Measurements from ENCODE around the gene HMOX2.

Gene HMOX2

DNA sequence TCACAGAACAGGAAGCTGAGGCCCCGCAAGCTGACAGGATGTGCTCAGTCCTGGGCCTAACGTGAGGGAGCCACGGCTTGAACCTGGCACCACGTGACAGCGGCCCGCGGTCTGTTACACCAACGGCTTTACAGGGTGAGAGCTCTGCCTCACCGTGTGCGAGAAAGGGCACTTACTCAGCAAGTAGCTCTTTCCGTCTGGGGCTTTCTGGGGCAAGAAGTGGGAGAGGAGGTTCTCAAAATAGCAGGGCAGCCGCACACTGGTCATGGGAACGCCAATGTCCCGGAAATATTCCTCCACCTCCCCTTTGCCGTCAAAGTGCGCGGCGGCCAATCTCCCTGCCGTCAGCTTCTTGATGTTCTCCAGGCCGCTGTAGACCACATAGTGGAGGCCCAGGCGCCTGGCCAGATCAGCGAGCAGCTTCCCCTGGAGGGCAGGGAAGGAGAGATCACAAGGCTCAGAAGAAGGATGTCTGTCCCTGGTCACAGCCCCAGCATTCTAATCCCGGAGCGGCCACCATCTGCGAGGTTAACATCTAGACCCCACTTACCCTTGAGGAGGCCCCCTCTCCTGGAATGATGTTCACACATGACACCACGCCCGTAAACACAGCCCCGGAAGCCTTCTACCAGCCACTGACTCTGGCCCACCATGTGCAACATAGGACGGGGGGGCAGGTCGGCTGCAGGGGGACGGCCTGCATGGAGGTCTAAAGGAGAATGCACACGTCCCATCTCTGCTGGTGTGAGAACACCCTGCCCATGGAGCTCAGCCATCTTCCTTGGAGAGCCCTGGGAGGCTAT is 10.0 kb upstream of the HMOX2 start:
- peak; percentile 14 for DNase-seq

DNA sequence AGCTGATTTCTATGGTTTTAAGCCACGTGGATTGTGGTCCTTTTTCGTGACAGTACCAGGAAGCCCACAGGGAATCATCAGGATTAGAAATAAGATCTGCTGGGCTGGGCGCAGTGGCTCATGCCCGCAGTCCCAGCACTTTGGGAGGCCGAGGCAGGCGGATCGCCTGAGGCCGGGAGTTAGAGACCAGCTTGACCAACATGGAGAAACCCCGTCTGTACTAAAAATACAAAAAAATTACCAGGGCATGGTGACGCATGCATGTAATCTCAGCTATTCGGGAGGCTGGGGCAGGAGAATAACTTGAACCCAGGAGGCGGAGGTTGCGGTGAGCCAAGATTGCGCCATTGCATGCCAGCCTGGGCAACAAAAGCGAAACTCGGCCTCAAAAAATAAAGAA is 8.3 kb upstream of the HMOX2 start:
- DNase-seq = no peak

DNA sequence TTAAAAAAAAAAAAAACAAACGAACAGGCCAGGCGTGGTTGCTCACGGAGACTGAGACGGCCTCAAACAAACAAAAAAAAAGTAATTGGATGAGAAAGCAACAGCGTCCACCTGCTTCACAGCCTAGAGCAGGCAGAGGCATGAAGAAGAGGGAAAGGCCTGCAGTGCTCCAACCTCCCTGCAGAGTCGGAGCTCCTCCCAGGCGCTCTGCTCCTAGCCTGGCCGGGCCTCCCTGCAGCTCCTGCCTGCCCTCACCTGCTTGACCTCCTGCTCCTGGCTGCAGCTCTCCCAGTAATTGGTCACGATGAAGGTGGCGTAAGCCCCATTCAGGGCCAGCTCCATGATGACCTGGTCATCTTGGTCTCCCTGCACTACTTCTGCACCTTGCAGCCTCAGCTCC is 7.2 kb upstream of the HMOX2 start:
- DNase-seq = no peak

DNA sequence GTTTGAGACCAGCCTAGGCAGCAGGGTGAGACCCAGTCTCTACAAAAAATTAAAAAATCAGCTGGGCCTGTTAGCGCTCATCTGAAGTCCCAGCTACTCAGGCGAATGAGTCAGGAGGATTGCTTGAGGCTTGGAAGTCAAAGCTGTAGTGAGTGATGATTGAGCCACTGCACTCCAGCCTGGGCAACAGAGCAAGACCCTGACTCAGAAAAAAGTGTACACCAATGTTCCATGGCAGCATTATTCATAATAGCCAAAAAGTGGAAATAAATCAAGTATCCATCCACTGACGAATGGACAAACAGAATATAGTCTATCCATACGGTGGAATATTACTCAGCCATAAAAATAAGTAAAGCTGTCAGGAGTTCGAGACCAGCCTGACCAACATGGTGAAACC is 4.3 kb upstream of the HMOX2 start:
- DNase-seq = no peak

DNA sequence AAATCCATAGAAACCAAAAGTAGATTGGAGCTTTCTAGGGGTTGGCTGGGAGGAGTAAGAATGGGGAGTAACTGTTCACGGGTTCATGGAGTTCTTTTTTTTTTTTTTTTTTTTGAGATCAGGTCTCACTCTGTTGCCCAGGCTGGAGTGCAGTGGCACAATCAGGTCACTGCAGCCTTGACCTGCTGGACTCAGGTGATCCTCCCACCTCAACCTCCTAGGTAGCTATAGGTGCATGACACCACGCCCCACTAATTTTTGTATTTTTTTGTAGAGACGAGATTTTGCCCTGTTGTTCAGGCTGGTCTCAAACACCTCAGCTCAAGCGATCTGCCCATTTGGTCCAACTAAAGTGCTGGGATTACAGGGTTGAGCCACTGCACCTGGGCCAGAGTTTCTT is 3.3 kb upstream of the HMOX2 start:
- DNase-seq = no peak

DNA sequence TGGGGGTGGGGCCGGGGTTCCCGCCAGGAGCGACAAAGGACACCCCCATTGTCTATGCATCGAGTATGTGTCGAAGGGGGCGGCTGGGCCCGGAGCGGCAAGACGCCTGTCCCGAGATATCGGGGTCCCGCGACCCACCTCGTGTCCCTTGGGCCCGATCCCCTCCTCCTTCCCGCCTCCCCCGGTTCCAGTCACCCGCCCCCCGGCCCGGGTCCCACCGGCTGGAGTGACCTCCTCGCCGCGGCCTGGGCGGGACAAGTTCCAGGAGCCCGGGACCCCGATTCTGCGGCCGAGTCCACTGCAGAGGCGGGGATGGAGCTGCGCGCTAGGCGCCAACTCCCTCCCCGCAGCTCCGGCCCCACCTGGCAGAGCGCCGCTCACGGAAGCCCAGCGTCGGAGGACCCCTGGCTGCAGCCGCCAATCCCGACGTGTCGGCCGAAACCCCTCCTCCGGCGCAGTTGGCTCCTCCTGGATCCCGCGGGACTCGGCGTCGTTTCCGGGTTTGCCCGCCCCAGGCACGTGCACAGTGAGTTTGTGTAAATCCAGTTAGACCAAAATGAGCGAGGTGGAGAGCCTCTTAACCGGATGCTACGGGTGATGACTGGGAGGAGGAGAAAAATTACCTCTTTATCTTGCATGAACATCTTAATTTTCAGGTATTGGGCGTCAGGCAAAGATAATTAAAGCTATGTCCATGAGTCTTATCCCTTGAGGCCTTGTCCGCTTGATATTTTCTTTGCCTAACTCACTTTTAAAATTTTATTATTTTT is 1.8 kb upstream of the HMOX2 start, which contains the start of gene NMRAL1:
TSS of gene NMRAL1 (minus strand) at position 434 of the 770 bp plus-strand sequence. CDS start 493 bp downstream, outside the sequence.
- peak; percentile 59 for DNase-seq

DNA sequence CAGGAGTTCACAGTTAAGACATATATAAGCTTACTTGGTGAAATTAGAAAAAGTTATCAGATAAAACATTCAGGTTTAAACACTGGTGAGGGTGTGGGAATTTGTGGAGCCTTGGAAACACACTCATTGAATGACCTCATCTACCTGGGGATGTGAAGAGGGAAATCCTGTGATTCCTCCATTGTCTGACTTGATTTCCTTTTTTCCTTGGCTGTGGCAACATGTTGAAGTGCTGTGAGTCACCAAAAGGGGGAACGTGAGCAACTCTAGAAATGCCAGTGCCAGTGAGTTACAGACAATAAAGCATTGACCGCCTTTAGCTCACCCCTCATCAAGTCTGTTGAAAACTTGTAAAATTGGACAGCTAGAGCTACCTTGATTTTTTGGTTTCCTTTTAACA is 1.8 kb downstream of the HMOX2 start:
- no peak for DNase-seq

DNA sequence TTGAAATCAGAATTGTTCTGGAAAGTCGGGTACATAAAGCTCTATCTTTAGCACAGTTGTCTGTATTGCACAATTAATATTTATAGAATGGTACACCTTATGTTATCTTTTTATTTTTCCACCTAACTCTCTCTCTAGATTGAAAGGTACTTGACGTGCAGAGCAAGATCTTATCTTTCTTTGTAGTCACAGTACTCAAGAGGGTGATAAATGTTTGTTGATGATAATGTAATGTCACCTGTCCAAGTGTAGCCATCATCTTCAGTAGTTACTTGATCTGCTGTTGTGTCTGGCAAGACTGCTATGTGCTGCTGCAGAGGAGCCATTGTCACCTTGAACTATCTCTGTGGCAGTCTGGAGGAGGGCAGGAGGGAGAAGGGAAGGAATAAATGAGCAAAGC is 5.3 kb downstream of the HMOX2 start:
- no peak for DNase-seq

DNA sequence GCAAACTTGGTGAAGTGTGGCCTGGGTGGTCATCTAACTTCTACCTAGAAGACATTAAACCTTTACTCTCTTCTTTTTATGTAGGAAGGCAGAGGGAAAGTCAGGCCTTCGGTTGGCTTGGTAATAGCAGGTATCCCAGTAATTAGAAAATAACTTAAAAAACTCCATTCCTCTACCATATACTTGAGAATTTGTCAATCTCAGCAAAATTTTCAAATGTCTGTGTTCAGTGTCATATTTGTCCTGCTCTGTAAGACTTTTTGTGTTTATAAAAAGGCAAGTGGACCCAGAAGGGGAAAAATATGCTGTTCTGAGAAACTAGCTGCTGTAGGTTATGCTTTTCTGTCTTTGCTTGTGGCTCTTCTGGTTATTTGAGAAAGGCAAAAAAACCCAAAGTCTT is 5.8 kb downstream of the HMOX2 start:
- DNase-seq = no peak

DNA sequence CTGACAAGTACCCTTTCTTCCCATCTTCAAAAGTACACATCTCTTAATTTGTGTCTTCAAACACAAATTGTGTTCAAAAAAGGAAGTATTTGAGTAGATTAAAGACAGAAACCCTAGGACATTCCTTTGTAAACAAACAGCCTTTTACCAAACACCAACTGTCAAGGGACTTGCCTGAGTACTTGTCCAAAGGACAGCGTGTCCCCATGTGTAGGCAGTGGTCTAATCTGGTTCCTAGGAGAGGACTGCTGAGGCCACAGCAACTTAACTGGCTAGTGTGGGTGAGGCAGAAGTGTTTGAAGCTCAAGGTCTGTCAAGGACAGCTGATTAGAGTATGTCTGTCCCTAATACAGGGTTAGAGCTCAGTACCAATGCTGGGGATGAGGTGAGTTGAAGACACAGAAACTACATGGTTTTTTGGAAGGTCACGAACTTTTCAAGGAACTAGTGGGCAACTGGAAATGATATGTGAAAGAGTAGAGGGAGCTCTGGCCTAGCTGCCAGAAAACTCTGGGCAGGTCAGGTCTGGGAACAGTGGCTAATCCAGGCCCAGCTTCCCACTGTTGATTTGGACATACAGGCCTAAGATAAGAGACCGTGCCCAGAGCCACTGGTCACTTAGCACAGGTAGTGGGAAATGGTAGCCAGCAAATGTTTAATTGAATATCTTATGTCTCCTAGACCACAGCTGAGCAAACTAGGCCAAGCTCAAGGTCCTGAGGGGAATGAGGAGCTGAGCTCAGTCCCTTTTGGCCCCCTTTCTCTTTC is 10.1 kb downstream of the HMOX2 start:
- no peak for DNase-seq

DNA sequence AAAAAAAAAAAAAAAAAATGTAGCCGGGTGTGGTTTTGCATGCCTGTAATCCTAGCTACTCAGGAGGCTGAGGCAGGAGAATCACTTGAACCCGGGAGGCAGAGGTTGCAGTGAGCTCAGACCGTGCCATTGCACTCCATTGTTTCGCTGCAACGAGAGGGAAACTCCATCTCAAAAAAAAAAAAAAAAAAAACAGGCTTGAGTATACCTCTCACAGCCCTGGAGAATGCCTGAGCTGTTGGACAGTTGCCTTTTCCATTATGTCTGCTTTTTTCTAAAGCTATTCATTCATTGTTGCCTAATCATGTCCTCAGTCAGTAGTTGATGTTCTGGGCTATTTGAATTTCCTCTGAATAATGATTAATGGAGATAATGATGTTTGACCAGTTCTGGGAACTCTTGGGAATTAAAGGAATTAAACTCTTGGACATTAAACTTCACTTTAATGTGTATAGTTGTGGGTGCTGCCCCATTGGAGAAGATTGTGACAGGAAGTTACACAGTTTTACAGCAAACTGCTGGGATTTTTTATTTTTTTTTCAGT is 11.8 kb downstream of the HMOX2 start:
- DNase-seq = no peak

DNA sequence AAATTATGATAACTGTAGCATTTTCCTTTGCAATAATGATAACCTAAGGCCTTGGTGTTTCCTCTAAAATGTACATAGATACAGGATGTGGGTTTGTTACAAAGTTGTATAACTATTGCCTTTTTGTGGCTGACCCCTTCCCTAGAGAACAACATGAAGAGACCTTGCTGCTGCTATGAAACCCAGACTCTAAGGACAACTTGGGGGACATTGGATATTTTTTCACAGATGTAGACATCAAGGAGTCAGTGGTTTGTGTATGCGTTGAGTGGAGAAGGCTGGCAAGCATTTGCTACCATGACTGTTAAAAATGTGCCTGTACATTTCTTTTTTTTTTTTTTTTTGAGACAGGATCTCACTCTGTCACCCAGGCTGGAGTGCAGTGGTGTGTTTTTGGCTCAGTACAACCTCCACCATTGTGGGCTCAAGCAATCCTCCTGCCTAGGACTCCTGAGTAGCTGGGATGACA is 12.3 kb downstream of the HMOX2 start:
- no peak for DNase-seq

DNA sequence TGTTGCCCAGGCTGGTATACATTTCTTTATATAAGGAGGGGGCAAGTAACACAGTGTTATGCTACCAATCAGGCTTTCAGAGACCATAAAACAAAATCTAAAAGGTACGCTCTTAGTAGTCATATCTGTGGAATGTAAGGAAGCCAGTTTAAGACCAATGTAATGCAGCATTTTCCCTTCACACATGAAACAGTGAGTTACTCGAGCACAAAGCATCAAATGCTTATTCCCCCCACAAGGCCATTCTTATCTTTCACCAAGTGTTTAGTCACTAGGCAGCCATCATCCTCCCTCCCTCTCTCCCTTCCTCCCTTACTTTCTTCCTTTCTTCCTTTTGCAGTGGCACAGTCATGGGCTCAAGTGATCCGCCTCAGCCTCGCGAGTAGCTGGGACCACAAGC is 12.8 kb downstream of the HMOX2 start:
- no peak for DNase-seq

DNA sequence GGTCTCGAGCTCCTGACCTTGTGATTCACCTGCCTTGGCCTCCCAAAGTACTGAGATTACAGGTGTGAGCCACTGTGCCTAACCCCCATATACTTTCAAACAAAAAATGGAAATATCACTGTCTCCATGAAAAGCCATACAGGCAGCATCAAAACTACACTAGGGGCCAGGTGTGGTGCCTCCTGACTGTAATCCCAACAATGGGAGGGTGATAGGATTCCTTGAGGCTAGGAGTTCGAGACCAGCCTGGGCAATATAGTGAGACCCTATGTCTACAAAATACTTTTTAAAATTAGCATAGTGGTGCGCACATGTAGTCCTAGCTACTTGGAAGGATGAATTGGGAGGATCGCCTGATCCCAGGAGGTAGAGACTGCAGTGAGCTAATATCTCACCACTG is 15.7 kb downstream of the HMOX2 start:
- DNase-seq = no peak

DNA sequence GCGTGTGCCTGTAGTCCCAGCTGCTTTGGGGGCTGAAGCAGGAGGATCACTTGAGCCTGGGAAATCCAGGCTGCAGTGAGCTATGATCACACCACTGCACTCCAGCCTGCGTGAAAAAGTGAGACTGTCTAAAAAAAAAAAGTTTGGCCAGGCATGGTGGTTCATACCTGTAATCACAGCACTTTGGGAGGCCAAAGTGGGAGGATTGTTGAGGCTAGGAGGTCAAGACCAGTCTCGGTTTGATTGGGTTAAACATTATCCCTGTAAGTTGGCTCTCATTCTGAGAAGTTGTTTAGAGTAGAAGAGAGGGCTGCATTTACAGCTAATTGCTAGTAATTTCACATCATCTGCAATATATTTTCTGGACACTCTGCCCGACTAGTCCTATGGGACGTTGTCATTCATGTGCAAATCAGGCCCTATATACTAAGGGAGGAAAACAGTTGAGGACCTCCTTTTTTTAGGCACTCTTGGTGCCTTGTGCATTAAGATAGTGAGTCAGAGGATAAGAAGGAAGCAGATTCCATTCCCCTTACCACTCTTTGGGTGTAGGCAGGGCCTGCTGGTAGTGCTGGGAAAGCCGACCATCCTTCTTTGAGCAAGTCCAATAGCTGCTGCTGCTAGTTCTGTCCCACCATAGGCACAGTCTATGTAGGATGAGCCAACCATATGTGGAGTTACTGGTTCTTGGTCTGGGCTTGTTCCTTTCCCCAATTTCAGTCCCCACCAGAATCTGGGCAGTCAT is 18.7 kb downstream of the HMOX2 start:
- no peak for DNase-seq

DNA sequence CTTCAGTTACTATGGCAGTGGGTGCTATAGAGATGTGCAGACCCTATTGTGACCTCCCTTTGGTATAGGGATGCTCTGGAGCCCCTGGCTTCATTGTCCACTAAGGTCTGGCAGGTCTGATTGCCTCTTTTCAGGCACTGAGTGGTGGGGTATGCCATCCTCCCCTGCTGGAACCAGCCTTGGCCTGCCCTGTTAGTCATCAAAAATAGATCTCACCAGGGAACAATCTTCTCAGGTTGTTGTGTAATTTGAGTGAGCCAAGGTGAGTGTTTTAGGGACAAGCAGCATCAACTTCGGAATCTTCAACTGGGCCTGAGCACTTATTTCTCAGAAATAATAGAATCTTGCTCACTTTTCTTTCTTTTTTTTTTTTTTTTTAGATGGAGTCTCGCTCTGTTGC is 19.6 kb downstream of the HMOX2 start:
- no peak for DNase-seq

DNA sequence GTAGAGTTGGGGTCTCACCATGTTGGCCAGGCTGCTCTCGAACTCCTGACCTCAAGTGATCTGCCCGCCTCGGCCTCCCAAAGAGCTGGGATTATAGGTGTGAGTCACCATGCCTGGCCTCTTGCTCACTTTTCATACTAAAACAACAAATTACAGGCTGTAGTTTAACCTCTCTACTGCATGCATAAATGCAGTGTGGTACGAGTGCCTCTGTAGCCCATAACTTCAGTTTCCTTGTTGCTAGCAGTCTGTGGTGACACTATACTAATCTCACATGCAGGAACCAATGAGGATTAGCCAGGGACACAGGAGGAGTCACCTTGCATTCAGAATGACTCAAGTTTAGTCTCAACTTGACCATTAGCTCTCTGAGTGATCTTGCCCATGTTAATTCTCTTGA is 20.1 kb downstream of the HMOX2 start:
- no peak for DNase-seq

DNA sequence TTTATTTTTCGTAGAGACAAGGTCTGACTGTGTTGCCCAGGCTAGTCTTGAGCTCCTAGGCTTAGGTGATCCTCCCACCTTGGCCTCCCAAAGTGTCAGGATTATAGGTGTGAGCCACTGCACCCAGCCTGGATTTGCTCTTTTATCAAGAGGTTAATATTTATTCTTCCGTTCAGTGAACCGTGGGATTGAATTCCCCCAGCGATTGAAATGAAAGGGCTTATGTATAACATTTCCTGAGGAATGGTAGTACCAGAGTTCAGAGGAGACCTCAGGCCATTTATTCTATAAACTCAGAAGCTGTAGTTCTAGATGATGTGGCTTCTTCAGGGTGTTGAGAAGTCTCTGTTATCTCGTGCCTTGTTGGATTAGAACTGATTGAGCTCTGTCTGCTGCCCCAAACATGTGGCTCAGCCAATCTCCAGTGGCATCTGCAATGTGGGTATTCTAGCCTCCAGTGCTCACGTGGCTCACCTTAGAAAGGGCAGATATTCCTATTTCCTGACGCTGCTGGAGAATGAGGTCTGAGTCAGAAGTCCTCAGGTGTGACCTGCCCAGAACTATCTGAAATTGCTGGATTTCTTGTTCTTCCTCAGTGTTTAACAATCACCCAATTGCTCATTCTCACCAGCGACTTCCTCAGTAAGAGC is 22.5 kb downstream of the HMOX2 start:
- no peak for DNase-seq

DNA sequence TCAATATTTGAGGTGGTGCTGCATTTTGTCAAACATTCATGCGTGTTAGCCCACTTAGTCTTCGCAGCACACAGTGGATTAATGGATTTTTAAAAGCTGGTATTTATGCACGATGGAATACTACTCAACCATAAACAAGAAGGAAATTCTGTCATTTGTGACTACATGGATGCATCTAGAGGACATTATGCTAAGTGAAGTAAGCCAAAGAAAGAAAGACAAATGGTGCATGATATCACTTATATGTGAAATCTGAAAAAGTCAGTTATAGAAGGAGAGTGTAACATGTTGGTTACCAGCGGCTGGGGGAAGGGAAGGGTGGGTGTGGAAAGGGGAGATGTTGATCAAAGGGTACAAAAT is 23.0 kb downstream of the HMOX2 start:
- no peak for DNase-seq

DNA sequence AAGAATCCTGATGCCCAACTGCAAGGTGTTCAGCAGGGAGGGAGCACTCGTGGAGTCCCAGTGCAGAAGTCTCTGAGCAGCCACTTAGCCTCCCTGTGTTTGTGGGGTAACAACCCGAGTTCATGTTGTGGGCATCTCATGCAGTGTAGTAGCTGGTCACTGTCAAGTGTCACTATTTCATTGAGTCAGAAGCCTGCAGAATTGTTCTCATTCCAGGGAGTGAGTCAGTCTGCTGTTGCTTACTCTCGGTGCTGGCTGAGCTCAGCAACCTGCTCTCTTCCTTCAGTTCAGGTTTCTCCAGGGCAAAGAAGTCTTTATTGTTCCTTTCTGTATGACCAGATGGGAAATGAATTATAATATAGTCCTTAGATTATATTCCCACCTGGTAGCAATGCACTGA is 24.1 kb downstream of the HMOX2 start:
- DNase-seq = no peak

DNA sequence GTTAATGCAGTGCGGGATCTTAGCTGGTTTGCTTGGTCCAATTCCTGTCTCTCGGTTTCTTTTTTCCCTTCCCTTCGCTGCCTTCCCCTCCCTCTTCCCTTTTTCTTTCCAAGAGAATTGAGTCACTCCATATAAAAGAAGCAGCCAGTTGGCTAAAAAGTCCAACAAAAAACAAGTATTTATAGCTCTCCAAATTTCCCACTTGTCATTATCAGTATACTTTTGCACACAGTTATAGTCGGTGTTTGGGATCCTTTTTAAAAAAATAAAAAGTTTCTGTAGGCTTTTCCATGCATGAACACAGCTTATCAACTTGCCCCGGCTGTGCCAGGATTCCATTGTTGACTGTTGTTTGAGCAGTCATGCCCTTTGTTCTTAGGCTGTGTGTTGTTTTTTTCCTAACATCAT is 24.9 kb downstream of the HMOX2 start:
- DNase-seq = no peak

Measured in activated T-cell treated with anti-CD3 and anti-CD28 coated beads for 4 hours (primary cell).